ENCODE measurements around the gene C3orf62.

The C3orf62 gene

DNA sequence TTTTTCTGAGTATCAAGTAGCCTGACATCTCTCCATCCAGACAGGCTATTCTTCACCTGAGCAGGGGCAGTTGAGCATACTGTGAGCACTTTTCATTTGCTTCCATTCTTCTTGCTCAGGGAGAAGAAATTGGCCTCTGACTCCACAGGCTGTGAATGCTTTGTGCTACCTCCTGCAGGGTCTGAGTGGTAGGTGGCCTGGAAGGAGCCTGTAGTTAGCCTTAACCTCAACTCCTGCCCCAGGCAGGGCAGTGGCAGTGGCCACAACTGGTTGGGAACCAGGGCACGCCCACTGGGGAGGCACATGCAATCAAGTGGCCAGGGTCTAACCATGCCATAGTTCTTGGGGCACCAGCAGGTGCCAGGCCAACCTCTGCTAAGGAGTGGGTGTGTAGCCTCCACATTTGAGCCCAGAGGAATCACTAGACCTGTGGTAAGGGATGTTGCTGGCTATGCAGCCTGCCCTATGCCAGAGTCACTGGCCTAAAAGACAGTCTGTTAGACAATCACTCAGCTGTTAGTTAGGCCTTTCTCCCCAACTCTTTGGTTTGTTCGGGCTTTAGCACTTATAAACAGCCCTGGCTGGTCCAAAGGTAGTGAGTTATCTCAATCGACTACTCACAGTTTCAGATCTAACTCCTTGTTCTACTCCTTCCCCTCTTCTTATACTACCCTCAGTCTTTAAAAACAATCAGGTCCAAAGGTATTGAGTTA is 7.4 kb downstream of the C3orf62 start:
- no peak overlapping the region for H3K27ac ChIP-seq
- TF ChIP-seq, protein P1, sequence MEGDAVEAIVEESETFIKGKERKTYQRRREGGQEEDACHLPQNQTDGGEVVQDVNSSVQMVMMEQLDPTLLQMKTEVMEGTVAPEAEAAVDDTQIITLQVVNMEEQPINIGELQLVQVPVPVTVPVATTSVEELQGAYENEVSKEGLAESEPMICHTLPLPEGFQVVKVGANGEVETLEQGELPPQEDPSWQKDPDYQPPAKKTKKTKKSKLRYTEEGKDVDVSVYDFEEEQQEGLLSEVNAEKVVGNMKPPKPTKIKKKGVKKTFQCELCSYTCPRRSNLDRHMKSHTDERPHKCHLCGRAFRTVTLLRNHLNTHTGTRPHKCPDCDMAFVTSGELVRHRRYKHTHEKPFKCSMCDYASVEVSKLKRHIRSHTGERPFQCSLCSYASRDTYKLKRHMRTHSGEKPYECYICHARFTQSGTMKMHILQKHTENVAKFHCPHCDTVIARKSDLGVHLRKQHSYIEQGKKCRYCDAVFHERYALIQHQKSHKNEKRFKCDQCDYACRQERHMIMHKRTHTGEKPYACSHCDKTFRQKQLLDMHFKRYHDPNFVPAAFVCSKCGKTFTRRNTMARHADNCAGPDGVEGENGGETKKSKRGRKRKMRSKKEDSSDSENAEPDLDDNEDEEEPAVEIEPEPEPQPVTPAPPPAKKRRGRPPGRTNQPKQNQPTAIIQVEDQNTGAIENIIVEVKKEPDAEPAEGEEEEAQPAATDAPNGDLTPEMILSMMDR (IDR thresholded peaks at IDR 0.05), result no peak
- TF ChIP-seq ZFX (IDR thresholded peaks at IDR 0.05; ENCODE audit: borderline replicate concordance), result no peak

DNA sequence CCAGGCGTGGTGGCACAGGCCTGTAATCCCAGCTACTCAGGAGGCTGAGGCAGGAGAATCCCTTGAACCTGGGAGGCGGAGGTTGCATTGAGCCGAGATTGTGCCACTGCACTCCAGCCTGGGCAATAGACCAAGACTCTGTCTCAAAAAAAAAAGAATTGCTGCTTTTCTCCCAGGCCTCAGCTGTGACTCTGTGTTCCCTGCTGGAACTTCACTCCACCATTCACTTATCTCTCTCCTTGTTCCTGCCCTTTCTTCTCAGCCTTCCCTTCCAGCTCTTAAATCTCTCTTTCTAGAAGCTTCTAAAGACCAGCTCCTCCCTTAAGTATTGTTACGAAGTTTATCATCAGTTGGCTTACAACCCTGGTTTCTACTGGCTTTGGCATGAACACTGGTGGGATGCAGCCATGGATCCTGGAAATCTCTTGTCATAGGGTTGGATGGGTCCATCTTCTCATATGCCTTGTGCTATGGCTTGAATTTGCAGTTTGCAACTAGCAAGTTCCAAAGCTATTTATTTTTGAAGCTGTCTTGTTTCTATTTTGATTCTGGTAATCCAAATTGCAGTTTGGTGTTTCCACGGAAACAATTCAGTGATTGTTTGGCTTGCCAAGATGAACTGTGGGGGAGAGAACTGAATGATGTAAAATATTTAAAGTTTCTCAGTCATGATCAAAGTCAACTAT is 10.5 kb downstream of the C3orf62 start:
- H3K27ac ChIP-seq, result no peak overlapping the region
- TF ChIP-seq, protein P1 (IDR thresholded peaks at IDR 0.05), result no peak
- TF ChIP-seq ZFX (IDR thresholded peaks at IDR 0.05; ENCODE audit: borderline replicate concordance), result no peak

DNA sequence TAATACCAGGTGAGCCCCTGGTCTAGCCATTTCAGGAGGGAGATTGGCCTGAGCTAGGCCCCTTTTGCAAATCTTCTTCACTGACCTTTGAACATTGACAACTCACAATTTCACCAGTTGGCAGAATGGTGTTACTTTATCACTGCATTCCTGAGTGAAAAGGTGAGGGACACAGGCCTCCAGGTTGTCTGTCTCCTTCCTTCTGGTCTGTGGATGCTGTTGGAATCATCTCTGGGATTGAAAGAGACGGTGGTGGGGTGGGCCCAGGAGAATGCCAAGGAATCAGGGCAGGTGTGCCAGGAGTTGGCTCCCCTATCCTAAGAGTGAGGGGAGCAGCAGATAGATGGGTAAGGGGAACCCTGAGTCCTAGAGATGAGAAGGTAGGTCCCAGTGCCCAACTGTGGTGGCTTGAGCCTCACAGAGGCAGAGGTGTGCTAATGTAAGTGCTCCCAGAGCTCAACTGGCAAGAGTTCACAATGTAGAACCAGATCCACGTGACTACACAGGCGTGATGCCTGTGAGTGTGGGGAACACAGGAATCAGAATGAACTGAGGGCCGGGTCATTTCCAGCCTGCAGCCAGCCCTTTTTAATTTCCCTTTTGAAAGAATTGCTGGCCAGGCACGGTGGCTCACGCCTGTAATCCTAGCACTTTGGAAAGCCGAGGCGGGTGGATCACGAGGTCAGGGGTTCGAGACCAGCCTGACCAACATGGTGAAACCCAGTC is 11.2 kb downstream of the C3orf62 start:
- TF ChIP-seq, protein P1 (IDR thresholded peaks at IDR 0.05), result no peak
- TF ChIP-seq ZFX (IDR thresholded peaks at IDR 0.05; ENCODE audit: borderline replicate concordance), result no peak
- H3K27ac ChIP-seq, result no peak overlapping the region

DNA sequence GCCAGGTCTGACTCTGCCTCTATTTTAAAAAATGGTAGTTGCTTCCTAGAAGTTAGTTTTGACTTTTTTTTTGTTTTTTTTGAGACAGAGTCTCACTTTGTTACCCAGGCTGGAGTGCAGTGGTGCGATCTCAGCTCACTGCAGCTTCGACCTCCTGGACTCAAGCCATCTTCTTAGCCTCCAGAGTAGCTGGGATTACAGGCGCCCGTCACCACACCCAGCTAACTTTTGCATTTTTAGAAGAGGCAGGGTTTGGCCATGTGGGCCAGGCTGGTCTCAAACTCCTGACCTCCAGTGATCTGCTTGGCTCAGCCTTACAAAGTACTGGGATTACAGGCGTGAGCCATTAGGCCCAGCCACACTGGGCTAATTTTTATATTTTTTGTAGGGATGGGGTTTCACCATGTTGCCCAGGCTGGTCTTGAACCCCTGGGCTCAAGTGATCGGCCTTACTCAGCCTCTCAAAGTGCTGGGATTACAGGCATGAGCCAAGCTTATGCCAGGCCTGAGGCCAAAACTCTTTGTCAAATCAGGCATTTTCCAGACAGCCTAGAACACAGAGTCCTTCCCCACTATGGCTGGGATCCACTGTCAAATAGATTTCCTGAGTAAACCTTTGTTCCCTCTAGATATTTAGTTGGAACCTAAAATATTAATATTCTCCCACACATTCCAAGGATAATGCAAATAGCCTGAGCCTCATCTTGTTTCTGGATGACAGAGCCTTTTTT is 13.7 kb downstream of the C3orf62 start:
- TF ChIP-seq, protein P1 (IDR thresholded peaks at IDR 0.05), result no peak
- no peak for TF ChIP-seq ZFX (IDR thresholded peaks at IDR 0.05; ENCODE audit: borderline replicate concordance)
- H3K27ac ChIP-seq, result no peak overlapping the region

DNA sequence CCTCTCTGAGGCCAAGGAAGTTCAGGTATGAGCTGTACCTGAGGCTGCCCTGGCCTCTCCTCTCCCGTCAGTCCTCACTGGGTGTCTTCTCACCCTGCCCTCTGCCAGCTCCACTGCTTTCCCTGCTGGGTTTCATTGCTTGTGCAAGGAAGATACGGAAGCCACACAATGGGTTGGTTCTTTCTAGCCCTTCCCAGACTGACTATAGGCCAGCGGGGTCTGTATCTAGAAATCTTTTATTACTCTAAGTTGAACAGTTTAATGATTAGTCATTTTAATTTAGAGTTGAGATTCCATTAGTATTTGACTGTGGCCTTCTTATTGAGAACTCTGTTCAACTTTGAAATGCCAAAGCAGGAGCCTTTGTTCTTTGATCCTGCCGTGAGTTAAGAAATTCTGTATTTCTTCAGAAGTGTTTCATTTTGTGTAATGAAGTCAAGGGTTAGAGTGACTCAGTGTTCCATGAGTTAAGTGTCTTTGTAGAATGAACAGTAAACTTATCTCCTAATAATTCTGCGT is 16.2 kb downstream of the C3orf62 start:
- TF ChIP-seq, protein P1 (IDR thresholded peaks at IDR 0.05), result no peak
- no peak for TF ChIP-seq ZFX (IDR thresholded peaks at IDR 0.05; ENCODE audit: borderline replicate concordance)
- H3K27ac ChIP-seq, result no peak overlapping the region

DNA sequence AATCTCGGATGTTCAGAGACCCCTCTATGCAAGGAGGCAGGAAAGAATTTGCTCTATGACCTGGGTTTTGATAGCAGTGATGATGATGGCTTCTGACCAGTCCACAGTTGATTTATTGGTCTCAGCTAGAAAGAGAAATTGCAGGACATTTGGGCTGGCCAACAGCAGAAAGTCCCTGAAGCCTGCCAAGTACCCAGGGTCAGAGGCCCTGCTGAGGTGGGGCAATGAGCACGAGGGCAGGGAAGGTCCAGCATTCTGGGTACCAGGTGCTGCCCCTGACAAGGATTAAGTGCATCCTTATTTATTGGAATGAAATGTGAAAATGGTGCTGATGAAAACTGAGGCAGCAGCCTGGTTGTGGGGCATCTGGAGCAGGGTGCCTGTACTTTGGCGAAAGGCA is 19.8 kb downstream of the C3orf62 start:
- TF ChIP-seq, protein P1 (IDR thresholded peaks at IDR 0.05), result no peak
- no peak for TF ChIP-seq ZFX (IDR thresholded peaks at IDR 0.05; ENCODE audit: borderline replicate concordance)

More for the DNA sequence above, 19.8 kb downstream of the C3orf62 start:
- H3K27ac ChIP-seq, result no peak overlapping the region

All from 22Rv1 (cell line).